Vagina (tissue), 2 donors: ENCODE results near the gene MAPRE3.

ENCODE experiments used
- CTCF ChIP-seq, 3 experiments: fragments of 450-650 bp in 2 of 3; fragments of 200-600 bp in 1 of 3; sonication (generic) in 1 of 3; IDR thresholded peaks; one replicate each; pipeline ENCODE4 v1.5.1; 2017 to 2019; ENCODE audit warnings: antibody characterized with exemption in 3 of 3, mild to moderate bottlenecking in 2 of 3, moderate library complexity in 2 of 3
- POLR2A ChIP-seq, 2 donors: fragments of 450-650 bp; IDR thresholded peaks; one replicate each; pipeline ENCODE4 v1.6.1; 2017; ENCODE audit warnings: antibody characterized with exemption in 2 of 2, mild to moderate bottlenecking in 2 of 2, moderate library complexity in 2 of 2

- TF ChIP-seq CTCF (IDR thresholded peaks at IDR 0.05) (no peak), POLR2A (IDR thresholded peaks at IDR 0.05) (no peak)
Measured at GRCh38 chr2:27038631-27039339, 68.3 kb downstream of the MAPRE3 start.
